LNCAP (cell line): ENCODE measurements around the gene INPP5B.

Experiments
- TF ChIP-seq, protein P1 (sequence below): fragments of 450-650 bp; IDR thresholded peaks from 2 replicates; pipeline ENCODE4 v1.5.1; 2017; ENCODE audit warnings: mild to moderate bottlenecking

INPP5B gene

DNA sequence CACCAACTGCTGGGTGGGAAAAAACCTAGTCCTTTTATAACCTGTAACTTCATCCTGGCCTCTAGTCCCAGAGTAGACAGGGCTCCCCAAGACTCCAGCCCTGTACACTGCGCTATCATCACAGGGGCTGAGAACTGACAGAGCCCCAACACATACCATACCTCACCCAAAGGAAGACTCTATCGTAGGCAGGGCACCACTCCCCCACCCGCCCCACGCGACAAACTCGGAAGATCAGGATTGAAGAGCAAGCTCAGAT is 15.8 kb downstream of the INPP5B start:
- TF ChIP-seq, protein P1, sequence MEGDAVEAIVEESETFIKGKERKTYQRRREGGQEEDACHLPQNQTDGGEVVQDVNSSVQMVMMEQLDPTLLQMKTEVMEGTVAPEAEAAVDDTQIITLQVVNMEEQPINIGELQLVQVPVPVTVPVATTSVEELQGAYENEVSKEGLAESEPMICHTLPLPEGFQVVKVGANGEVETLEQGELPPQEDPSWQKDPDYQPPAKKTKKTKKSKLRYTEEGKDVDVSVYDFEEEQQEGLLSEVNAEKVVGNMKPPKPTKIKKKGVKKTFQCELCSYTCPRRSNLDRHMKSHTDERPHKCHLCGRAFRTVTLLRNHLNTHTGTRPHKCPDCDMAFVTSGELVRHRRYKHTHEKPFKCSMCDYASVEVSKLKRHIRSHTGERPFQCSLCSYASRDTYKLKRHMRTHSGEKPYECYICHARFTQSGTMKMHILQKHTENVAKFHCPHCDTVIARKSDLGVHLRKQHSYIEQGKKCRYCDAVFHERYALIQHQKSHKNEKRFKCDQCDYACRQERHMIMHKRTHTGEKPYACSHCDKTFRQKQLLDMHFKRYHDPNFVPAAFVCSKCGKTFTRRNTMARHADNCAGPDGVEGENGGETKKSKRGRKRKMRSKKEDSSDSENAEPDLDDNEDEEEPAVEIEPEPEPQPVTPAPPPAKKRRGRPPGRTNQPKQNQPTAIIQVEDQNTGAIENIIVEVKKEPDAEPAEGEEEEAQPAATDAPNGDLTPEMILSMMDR: no peak

DNA sequence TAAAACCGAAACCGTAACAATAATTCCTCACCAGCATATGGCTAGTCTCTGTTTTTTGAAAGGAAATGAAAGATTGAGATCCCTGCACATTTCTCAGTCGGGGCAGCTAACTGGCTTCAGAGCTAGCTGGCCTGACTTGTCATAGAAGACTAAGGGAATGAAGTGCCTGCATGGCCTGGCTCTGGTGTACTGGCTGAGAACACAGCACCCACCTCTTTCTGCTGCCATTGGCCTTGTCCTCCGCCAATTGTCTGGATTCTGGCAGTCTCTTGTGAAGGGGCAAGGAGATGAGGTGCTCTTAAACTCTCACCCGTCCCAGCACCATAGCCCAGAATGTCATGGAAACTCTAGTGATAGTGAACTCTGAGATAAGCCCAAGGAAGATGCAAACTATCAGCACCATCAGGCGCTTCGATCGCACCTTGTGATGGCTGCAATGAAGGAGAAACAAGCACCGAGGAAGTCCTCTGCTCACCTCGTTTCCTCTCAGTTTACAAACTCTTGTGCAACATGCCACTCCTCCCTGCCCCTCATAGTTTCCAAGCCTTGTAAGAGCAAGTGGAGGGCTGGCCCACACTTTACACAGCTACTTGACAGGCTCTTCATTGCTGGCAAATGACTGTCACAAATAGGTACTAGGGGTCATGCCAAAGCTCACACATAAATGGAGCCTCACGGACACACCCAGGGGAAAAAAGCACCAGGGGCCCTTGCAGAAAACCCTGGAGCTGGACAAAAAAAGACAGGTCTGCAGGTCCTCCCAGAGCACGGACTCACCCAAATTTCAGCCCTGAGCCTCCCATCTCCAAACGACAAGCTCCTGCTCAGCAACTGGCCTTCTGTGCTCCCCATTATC is 16.4 kb downstream of the INPP5B start:
- TF ChIP-seq, protein P1: no peak

DNA sequence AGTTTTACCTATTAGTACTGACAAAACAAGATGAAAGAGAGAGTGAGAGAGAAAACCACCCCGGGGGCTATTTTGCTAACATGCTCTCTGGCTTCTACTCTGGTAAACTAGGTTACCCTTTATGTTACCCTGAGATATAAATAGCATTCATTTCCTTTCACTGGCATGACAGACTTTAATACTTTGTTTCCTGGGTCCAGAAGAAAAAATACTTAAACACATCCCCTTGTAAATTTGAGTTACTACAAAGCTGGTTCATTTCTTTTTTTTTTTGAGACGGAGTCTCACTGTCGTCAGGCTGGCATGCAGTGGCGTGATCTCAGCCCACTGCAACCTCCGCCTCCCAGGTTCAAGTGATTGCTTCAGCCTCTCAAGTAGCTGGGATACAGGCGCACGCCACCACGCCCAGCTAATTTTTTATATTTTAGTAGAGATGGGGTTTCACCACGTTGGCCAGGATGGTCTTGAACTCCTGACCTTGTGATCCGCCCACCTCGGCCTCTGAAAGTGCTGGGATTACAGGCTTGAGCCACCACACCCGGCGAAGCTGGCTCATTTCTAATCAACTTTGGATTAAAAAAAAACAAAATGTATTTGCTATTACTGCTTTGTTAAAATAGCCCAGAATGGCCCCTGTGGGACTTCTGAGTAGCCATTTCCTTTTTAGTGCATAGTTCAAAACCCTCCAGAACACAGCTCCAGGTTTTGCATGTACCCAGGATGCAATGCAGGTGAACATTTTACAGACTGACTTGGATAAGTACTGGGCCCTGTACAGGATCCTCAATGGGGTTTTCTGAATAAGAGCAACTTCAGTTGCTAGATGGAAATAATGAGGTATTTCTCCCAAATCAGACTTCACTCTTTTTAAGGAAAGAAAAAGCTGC is 20.6 kb downstream of the INPP5B start:
- TF ChIP-seq, protein P1: no peak

DNA sequence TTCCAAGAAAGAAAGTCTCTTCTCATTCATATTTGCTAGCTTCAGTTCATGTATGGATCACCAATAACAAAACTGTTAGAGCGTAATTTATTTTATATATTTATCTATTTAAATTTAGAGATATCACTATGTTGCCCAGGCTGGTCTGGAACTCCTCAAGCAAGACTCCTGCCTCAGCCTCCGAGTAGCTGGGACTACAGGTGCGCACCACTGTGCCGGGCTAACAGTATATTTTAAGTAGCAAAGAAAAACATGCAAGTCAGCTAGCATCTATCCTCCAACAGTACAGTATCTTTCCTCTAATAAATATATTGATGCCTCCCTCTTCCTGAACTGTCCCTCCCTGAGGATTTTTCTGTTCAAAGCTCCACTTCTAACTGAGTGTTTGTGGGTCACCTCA is 21.5 kb downstream of the INPP5B start:
- TF ChIP-seq, protein P1: no peak

DNA sequence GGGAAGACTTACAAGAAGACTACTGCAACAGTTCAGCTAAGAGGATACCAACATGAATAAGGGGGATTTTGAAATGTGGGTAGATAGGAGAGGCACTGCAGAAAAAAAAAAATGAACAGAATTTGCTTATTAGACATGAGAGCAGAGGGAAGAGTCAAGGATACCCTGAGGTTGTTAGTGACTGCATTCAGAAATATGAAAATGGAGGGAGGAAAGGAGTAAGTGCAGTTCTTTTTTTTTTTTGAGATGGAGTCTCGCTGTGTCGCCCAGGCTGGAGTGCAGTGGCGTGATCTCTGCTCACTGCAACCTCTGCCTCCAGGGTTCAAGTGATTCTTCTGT is 23.3 kb downstream of the INPP5B start:
- TF ChIP-seq, protein P1: no peak

DNA sequence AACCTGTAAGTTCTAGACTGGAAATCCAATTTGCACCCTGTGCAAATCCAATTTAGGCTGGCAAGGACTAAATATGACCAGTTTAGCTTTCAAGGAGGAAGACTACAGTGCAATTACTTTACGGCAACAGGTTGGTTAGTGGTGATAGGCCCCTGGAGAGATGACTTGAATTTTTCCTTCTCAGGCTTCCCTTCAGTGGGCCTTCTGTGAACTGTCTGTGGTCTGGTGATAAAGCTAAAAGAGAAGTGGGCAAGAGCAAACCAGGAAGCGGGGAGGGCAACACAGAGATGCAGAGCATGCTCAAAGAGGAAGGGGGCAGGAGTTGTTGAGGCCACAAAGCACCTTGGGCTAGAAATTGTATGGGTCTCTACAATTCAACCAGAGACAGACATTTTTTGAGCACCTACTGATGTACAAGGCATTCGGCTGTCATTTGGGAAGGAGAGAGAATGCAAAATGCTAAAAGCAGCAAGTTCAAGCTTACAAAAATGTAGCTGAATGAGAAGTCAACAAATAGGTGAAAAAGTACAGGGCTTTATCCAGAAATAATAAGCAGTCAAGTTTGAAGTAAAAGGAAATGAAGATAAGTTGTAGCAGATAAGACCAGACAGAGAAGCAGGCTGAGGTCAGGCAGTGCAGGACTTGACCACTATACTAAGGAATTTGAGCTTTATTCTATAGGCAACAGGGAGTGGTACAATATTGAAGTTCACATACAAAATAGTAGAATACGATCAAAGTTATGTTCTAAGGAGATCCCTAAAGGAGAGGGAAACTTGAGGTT is 23.9 kb downstream of the INPP5B start:
- TF ChIP-seq, protein P1: no peak

DNA sequence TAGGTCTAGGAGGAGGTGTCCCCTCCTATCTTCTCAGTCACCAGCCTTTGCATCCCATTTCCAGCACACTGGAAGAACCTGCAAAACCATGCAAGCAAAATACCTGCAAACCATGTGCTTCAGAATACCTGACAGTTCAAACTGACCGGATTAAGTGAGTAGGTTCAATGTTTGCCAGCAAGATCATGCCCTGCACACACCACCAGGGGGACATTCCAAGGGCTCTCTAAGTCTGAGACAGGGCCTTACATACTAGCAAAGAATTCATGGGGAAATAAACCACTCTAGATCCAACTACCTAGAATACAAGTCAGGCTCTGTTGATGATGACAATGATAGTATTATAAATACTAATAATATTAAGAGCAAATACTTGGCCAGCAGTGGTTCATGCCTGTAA is 27.6 kb downstream of the INPP5B start:
- TF ChIP-seq, protein P1: 0 out of 2 replicates have a peak, but pooled peaks have one; percentile 23
